ENCODE measurements around the gene CIBAR2. TPM values are rescaled to one million over a fixed set of nuclear protein-coding genes. Genes with fewer than 3 reads are reported as not detected.

The CIBAR2 gene
- total RNA-seq, 1 donor, result not detected

- no peak overlapping the region for H3K4me3 ChIP-seq (ENCODE audit: low read depth, low read length)
- TF ChIP-seq CTCF (IDR thresholded peaks at IDR 0.05; ENCODE audit: insufficient read depth, low read length), result no peak
Observed at GRCh38 chr16:85094176-85094805, 18.0 kb downstream of the CIBAR2 start.

DNA sequence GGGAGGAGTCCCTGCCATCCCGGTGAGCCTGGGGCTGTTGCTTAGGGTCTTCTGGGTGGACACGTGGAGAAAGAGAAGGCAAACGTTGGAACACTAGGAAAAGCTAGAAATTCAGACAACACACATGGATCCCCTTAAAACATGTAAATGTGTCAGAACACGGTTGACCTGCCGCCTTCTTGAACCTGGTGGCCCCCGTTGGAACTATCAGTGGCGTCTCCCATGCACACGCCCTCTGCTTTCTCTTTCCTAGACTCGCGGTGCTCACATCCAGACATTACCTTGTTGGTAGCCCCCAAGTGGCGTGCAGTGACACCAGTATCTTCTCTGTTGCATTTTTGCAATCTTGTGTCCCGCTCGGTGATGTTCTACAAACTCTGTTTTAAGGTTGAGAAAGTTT lies 18.6 kb downstream of the CIBAR2 start:
- no peak overlapping the region for H3K4me3 ChIP-seq (ENCODE audit: low read depth, low read length)
- no peak for DNase-seq (ENCODE audit: low read depth)
- no peak for TF ChIP-seq CTCF (IDR thresholded peaks at IDR 0.05; ENCODE audit: insufficient read depth, low read length)

More at GRCh38 chr16:85094176-85094805, 18.0 kb downstream of the CIBAR2 start:
- no peak for DNase-seq (ENCODE audit: low read depth)

DNA sequence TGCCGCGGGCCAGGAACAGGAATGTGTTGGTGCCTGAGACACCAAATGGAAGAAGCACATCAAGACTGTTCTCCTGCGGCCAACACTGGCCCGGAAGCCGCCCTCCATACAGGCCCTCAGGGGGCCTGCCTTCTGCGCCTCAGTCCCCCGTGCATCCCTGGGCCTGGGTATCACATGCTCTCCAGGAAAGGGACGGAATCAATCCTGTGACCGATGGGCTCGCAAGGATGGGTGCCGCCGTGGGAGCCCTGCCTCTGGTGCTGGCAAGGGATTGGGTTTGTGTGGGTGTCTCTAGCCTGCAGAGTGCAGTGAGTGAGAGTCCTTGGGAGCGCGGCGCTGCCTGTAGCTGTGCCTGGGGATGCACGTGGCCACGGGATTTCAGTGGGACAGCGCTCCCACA lies 19.4 kb downstream of the CIBAR2 start:
- no peak overlapping the region for H3K4me3 ChIP-seq (ENCODE audit: low read depth, low read length)
- no peak for DNase-seq (ENCODE audit: low read depth)
- TF ChIP-seq CTCF (IDR thresholded peaks at IDR 0.05; ENCODE audit: insufficient read depth, low read length), result no peak

GRCh38 chr16:85092309-85092708 lies 20.0 kb downstream of the CIBAR2 start:
- no peak for DNase-seq (ENCODE audit: low read depth)
- TF ChIP-seq CTCF (IDR thresholded peaks at IDR 0.05; ENCODE audit: insufficient read depth, low read length), result no peak
- no peak overlapping the region for H3K4me3 ChIP-seq (ENCODE audit: low read depth, low read length)

DNA sequence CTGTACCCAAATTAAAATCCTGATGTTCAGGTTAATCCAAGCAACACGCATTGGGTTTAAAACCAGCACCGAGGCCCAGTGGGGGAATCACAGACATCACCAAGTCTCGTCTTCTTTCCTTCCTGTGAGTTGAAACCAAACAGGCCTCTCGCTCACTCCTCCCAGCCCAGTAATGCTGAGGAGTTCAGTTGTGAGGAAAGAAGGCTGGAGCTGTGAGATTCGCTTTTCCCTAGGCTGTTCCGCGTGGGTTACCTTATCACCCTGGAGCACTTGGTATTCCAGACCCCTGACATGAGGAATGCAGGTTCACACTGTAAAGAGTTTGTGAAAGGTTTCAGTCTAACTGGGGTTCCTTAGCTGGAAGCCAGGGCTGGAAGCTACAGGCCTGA lies 20.8 kb downstream of the CIBAR2 start:
- TF ChIP-seq CTCF (IDR thresholded peaks at IDR 0.05; ENCODE audit: insufficient read depth, low read length), result no peak
- no peak for DNase-seq (ENCODE audit: low read depth)
- no peak overlapping the region for H3K4me3 ChIP-seq (ENCODE audit: low read depth, low read length)

- no peak for DNase-seq (ENCODE audit: low read depth)
- no peak overlapping the region for H3K4me3 ChIP-seq (ENCODE audit: low read depth, low read length)
- no peak for TF ChIP-seq CTCF (IDR thresholded peaks at IDR 0.05; ENCODE audit: insufficient read depth, low read length)
Observed at GRCh38 chr16:85090873-85091521, 21.3 kb downstream of the CIBAR2 start.
